DLD1 (cell line): ENCODE measurements around the gene RPL13A.
"Not testable (repeated sequence)": the region's sequence is repeated elsewhere in the genome, so short reads cannot be mapped to it uniquely, and the experiment has no call there.

Experiments
- in situ Hi-C: cut with HindIII; loops from 2 replicates; pipeline ENCODE4 v1.10.0; 2017; ENCODE audit warnings: low sequenced_read_pairs

RPL13A gene

DNA sequence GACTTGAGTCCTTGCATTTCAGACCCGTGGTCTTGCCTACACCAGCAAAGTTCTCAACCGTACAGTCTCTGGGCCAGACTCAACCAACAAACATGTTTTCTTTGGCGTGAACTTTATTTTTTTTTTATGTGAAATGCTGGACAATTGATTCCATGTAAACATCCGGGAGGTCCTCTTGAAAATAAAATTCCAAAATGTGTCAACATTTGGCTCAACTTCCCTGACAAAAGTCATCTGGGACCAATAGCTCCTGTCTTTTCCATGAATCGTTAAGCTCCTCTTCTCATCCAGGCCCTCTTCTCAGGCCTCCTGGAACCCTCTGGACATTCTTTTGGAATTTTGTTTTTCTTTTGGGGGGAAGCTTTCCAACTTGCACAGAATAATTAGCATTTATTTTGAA lies 31.6 kb upstream of the RPL13A start:
- in situ Hi-C loops: no loop called here

DNA sequence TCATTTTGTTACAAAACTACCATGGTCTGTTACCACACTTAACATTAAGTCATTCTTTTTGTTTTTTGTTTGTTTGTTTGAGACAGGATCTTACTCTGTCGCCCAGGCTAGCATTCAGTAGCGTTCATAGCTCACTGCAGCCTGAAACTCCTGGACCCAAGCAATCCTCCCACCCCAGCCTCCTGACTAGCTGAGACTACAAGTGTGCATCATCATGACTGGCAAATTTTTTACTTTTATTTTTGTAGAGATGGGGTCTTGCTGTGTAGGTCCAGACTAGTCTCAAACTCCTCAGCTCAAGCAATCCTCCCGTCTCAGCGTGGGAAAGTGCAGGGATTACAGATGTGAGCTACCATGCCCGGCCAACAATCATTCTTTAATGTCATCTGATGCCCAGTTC lies 31.1 kb upstream of the RPL13A start:
- in situ Hi-C loops: no loop called here

GRCh38 chr19:49458567-49458903 lies 28.9 kb upstream of the RPL13A start:
- in situ Hi-C loops: no loop called here

GRCh38 chr19:49459388-49459787 lies 28.0 kb upstream of the RPL13A start:
- in situ Hi-C loops: no loop called here

DNA sequence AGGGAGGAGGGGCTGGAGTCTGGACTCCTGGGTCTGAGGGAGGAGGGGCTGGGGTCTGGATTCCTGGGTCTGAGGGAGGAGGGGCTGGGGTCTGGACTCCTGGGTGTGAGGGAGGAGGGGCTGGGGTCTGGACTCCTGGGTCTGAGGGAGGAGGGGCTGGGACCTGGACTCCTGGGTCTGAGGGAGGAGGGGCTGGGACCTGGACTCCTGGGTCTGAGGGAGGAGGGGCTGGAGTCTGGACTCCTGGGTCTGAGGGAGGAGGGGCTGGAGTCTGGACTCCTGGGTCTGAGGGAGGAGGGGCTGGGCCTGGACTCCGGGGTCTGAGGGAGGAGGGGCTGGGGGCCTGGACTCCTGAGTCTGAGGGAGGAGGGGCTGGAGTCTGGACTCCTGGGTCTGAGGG lies 26.3 kb upstream of the RPL13A start:
- in situ Hi-C loops: not testable (repeated sequence)

DNA sequence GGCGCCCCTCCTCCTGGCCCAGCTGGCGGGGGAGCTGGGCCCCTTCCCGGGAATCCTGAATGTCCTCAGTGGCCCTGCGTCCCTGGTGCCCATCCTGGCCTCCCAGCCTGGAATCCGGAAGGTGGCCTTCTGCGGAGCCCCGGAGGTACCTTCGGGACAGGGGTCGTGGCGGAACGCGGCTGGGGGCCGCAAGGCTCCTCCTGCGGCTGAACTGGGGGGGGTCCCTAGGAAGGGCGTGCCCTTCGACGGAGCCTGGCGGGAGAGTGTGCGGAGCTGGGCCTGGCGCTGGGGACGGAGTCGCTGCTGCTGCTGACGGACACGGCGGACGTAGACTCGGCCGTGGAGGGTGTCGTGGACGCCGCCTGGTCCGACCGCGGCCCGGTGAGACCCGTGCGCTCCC lies 25.8 kb upstream of the RPL13A start:
- in situ Hi-C loops: no loop called here

DNA sequence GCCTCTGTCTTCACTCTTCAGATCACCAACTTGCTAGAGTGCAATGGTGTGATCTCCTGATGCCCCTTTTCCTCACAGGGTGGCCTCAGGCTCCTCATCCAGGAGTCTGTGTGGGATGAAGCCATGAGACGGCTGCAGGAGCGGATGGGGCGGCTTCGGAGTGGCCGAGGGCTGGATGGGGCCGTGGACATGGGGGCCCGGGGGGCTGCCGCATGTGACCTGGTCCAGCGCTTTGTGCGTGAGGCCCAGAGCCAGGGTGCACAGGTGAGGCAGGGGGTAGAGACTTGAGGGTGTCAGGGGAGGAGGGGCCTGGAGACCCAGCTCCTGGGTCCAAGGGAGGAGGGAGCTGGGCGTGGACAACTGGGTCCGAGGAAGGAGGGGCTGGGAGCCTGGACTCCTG lies 24.9 kb upstream of the RPL13A start:
- in situ Hi-C loops: no loop called here

DNA sequence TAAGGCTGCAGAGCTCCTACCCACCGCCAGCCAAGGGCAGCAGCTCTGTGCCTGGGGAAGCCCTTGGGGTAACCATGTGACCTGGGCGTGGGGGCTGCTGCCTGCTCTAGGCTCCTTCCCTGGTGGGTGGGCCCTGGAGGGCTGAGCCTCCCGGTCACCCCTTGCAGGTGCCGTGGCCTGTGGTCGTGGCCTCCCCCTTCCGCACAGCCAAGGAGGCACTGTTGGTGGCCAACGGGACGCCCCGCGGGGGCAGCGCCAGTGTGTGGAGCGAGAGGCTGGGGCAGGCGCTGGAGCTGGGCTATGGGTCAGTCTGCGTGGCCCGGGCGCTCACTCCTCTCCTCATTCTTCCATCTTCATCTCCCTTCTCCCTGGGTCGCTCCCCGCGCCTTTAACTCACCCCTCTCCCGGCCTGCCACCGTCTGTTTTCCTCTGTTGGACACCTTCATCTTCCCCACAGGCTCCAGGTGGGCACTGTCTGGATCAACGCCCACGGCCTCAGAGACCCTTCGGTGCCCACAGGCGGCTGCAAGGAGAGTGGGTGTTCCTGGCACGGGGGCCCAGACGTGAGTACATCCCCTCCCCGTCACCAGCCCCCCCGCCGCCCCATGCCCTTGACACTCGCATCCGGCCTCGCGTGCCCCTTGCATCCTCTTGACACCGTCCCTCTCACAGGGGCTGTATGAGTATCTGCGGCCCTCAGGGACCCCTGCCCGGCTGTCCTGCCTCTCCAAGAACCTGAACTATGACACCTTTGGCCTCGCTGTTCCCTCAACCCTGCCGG lies 23.3 kb upstream of the RPL13A start:
- in situ Hi-C loops: no loop called here

GRCh38 chr19:49465371-49465770 lies 22.0 kb upstream of the RPL13A start:
- in situ Hi-C loops: no loop called here

DNA sequence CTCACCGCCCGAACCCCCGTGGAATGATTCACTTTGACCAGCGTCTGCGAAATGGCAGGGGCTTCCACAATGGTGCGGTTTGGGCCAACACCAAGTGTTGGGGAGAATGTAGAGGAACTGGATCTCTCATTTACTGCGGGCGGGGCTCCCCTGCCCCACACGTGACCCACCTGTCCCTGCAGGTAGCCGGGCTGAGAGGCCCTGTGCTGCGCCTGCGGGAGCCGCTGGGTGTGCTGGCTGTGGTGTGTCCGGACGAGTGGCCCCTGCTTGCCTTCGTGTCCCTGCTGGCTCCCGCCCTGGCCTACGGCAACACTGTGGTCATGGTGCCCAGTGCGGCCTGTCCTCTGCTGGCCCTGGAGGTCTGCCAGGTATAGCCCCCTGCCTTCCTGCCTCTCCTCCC lies 19.2 kb upstream of the RPL13A start:
- in situ Hi-C loops: no loop called here

DNA sequence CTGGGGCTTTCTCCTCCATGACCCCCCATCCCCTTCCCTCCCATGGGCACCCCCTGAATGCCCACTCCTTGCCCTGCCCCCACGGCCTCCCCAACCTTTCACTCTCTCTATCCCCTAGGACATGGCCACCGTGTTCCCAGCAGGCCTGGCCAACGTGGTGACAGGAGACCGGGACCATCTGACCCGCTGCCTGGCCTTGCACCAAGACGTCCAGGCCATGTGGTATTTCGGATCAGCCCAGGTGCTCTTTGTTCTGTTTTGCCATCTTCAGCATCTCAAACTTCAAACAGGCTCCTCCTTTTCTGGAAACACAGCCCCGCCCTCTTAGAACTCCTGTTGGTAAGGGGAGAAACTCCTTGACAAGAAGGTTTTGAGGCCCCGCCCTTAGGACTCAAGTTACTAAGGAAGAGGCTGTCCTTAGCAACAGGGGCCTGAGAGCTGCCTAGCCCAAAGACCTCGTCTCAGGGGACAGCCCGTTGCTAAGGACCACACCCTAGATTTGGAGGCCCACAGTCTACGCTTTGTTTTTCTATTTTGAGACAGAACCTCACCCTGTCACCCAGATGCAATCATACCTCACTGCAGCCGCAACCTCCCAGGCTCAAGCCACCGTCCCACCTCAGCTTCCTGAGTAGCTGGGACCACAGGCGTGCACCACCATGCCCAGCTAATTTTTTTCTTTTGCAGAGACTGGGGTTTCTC lies 18.5 kb upstream of the RPL13A start:
- in situ Hi-C loops: no loop called here

DNA sequence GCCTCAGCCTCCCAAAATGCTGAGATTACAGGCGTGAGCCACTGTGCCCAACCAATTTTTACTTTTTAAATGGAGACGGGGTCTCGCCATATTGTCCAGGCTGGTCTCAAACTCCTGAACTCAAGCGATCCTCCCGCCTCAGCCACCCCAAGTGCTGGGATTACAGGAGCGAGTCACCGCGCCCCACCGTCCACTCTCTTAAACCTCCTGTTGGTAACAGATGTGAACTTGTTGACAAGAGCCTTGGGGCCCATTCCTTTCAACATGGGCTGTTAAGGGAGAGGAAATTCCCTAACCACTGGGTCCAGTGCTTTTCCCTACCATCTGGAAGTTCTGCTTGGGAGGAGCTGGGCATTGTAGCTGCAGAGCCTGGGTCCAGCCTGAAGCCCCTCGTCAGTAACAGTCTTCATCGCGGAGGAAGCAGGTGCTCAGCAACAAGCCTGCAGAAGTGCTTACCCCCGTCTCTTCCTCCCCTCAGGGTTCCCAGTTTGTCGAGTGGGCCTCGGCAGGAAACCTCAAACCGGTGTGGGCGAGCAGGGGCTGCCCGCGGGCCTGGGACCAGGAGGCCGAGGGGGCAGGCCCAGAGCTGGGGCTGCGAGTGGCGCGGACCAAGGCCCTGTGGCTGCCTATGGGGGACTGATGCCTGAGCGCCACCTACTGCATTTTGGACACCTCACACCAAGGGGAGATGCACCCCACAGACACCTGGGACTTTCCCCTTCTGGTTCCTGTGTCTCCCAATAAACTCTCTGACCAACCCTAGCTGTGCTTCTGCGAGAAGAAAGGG lies 17.4 kb upstream of the RPL13A start:
- in situ Hi-C loops: no loop called here

GRCh38 chr19:49470615-49470978 lies 16.8 kb upstream of the RPL13A start:
- in situ Hi-C loops: no loop called here

- in situ Hi-C loops: no loop called here
These were observed 14.5 kb upstream of the RPL13A start for GRCh38 chr19:49472936-49473335.

DNA sequence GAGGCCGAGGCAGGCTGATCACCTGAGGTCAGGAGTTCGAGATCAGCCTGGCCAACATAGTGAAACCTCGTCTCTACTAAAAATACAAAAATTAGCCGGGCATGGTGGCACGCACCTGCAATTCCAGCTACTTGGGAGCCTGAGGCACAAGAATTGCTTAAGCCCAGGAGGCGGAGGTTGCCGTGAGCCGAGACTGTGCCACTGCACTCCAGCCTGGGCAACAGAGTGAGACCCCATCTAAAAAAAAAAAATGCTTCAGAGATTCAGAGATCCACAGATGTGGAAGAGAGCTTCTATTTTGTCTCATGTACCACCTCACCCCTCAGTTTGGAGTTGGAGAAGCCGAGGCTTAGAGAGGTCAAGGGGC lies 13.9 kb upstream of the RPL13A start:
- in situ Hi-C loops: not testable (repeated sequence)

- in situ Hi-C loops: no loop called here
These were observed 13.4 kb upstream of the RPL13A start, which contains the start of gene FLT3LG for GRCh38 chr19:49473868-49474541. FLT3LG (plus strand) TSS chr19:49474215; CDS start chr19:49474640, 425 bp downstream.

DNA sequence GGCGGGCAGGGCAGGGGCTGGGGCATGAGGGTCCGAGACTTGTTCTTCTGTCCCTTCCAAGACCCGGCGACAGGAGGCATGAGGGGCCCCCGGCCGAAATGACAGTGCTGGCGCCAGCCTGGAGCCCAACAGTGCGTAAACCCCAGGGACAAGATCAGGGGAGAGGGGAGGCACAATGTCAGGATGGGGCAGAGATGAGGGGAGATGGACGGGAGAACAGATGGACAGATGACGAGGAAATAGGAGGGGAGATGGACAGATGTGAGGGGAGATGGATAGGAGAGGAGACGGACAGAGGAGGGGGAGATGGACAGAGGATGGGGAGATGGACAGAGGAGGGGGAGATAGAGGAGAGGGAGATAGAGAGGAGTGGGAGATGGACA lies 12.9 kb upstream of the RPL13A start:
- in situ Hi-C loops: no loop called here

GRCh38 chr19:49475191-49475917 lies 12.1 kb upstream of the RPL13A start:
- in situ Hi-C loops: no loop called here

GRCh38 chr19:49475995-49476880 lies 11.2 kb upstream of the RPL13A start:
- in situ Hi-C loops: no loop called here
